Right cardiac atrium (tissue), 5 donors: ENCODE measurements around the gene RPS6KA3. TPM values are rescaled to one million over a fixed set of nuclear protein-coding genes. Genes with fewer than 3 reads are reported as not detected.

Experiments
- ATAC-seq, 2 donors: fragments of 200-7000 bp; cut with Tn5 transposase; one replicate each; pipeline versions ENCODE4 v1.8.0 to v1.9.1; 2020; ENCODE audit warnings: moderate library complexity in 2 of 2, mild to moderate bottlenecking in 1 of 2
- DNase-seq, 3 donors: peaks; one replicate each; pipeline ENCODE4 v3.0.0-alpha.2; 2020
- H3K27ac ChIP-seq: one replicate; pipeline ENCODE4 v1.5.1; 2013; ENCODE audit warnings: mild to moderate bottlenecking, low read length, control low read depth, moderate library complexity
- H3K27me3 ChIP-seq: one replicate; pipeline ENCODE4 v1.6.1; 2013; ENCODE audit not compliant: control insufficient read depth, insufficient read depth
- H3K4me1 ChIP-seq: one replicate; pipeline ENCODE4 v1.6.1; 2013; ENCODE audit warnings: low read length; ENCODE audit not compliant: control insufficient read depth, insufficient read depth
- H3K4me3 ChIP-seq: one replicate; pipeline ENCODE4 v1.5.1; 2013; ENCODE audit warnings: low read length, control low read depth
- H3K9me3 ChIP-seq: one replicate; pipeline ENCODE4 v1.6.1; 2013; ENCODE audit warnings: low read length; ENCODE audit not compliant: control insufficient read depth
- WGBS: extraction: QIAGEN DNeasy Blood & Tissue Kit; methylation state at CpG from one replicate; pipeline ENCODE4 v1.1.7; 2013; 5-methylcytosine and 5-hydroxymethylcytosine counted together
- intact Hi-C, 4 donors: fragments of 100-400 bp; cut with DNase I; formaldehyde crosslinking; loops; one replicate each; pipeline versions ENCODE4 v1.11.0 to v1.14.0; 2022 to 2023
- polyA plus RNA-seq: library from polyadenylated mRNA; stranded (reverse); fragments of 200-250 nt; gene quantifications from one replicate; pipeline ENCODE4 v1.2.3, GENCODE V29; 2013
- total RNA-seq, 4 donors: library from RNA; stranded (reverse); fragmentation: NEBNext Ultra II Directional; extraction: Animal tissue kit (Norgen Biotek cat#: 25700); gene quantifications; one replicate each; pipeline ENCODE4 v1.2.1, GENCODE V29; 2021
- donor health status: healthy with polysubstance abuse.
- donor health status: DM: no; HTN: yes; CAD: no.
- donor health status: DM: no; HTN: no; CAD: no.
- donor health status: DM: no; HTN: yes; CAD: no; lungs with severe emphysema.
- donor health status: DM: yes; HTN: yes; CAD: no.

The RPS6KA3 gene
- total and polyA plus RNA-seq, 5 donors: 11.1 to 37.4 (median 28.2) TPM

DNA sequence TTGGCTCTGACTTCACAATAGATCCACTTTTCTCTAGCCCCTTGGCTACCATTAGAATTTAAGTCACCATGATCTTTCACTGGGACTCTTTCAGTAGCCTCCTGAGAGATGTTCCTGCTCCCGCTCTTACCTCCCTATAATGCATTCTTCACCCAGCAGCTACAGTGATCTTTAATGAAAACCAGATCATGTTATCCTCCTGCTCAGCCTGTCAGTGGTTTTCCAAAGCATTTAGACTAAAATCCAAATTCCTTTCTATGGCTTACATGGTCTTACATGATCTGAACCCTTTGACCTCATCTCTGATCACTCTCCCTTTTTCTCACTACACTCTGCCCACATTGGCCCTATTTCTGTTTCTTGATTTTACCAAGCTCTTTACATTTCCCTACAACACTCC is 18.3 kb upstream of the RPS6KA3 start:
- Histone ChIP-seq H3K27me3 (no peaks in the 10 kb centered on the region), H3K4me3 (no peak overlapping the region), H3K27ac (no peak overlapping the region), H3K4me1 (no peaks in the 10 kb centered on the region), H3K9me3 (no peaks in the 10 kb centered on the region)
- no peak for ATAC-seq
- no peak for DNase-seq
- 96% methylated on average over 1 of the region's 1 CpG for WGBS
- intact Hi-C loops: no loop called here

GRCh38 chrX:20284444-20284843 is 17.7 kb upstream of the RPS6KA3 start:
- Histone ChIP-seq H3K27me3 (no peaks in the 10 kb centered on the region), H3K27ac (no peak overlapping the region), H3K9me3 (no peaks in the 10 kb centered on the region), H3K4me1 (no peaks in the 10 kb centered on the region), H3K4me3 (no peak overlapping the region)
- intact Hi-C loops: no loop called here
- DNase-seq (no peak), ATAC-seq (no peak)
- 77% methylated on average over 1 of the region's 1 CpG for WGBS

DNA sequence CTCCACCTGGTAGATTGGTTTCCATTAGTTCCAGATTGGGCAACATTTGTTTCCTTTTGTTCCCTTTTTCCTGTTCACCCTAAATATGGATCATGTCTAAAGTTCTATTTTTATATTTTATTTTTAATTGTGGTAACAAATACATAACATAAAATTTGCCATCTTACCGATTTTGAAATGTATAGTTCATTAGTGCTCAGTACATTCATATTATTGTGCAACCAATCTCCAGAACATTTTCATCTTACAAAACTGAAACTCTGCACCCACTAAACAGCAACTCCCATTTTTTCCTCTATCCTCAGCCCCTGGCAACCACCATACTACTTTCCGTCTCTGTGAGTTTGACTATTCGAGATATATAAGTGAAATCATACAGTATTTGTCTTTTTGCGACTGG is 14.2 kb upstream of the RPS6KA3 start:
- no peak for DNase-seq
- Histone ChIP-seq H3K4me3 (no peak overlapping the region), H3K9me3 (no peaks in the 10 kb centered on the region), H3K27me3 (no peaks in the 10 kb centered on the region), H3K4me1 (no peaks in the 10 kb centered on the region), H3K27ac (no peak overlapping the region)
- no peak for ATAC-seq
- 86% methylated on average over 4 of the region's 4 CpGs for WGBS
- intact Hi-C loops: no loop called here

DNA sequence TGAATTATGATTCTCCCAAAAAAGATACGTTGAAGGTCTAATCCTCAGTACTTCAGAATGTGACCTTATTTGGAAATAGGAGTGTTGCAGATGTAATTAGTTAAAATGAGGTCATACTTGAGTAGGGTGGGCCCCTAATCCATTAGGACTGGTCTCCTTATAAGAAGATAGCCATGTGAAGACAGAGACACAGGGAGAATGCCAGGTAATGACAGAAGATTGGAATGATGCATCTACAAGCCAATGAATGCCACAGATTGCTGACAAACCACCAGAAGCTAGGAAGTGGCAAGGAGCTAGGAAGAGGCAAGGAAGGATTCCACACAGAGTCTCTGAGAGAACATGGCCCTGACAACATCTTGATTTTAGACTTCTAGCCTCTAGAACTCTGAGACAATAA is 7.4 kb upstream of the RPS6KA3 start:
- H3K27me3 ChIP-seq: no peaks in the 10 kb centered on the region
- intact Hi-C loops: no loop called here
- H3K4me3 ChIP-seq: no peak overlapping the region
- DNase-seq: no peak
- no peaks in the 10 kb centered on the region for H3K9me3 ChIP-seq
- no peak for ATAC-seq
- no peak overlapping the region for H3K27ac ChIP-seq
- H3K4me1 ChIP-seq: no peaks in the 10 kb centered on the region
- 76% methylated on average over 1 of the region's 1 CpG for WGBS

- Histone ChIP-seq H3K27ac (no peak overlapping the region), H3K9me3 (no peaks in the 10 kb centered on the region), H3K27me3 (no peaks in the 10 kb centered on the region), H3K4me1 (no peaks in the 10 kb centered on the region), H3K4me3 (no peak overlapping the region)
- WGBS: 98% methylated on average over 1 of the region's 1 CpG
- ATAC-seq (no peak), DNase-seq (no peak)
- intact Hi-C loops: no loop called here
Observed at GRCh38 chrX:20271730-20272129, 5.0 kb upstream of the RPS6KA3 start.

- intact Hi-C loops: no loop called here
Observed at GRCh38 chrX:20271186-20271585, 4.5 kb upstream of the RPS6KA3 start.

GRCh38 chrX:20270562-20270890 is 3.8 kb upstream of the RPS6KA3 start:
- Histone ChIP-seq H3K9me3 (no peaks in the 10 kb centered on the region), H3K4me1 (no peaks in the 10 kb centered on the region), H3K27me3 (no peaks in the 10 kb centered on the region), H3K27ac (no peak overlapping the region), H3K4me3 (no peak overlapping the region)
- DNase-seq: no peak
- intact Hi-C loops: no loop called here
- ATAC-seq: no peak
- WGBS: 52% methylated on average over 1 of the region's 1 CpG

More at GRCh38 chrX:20271186-20271585, 4.5 kb upstream of the RPS6KA3 start:
- Histone ChIP-seq H3K9me3 (no peaks in the 10 kb centered on the region), H3K4me1 (no peaks in the 10 kb centered on the region), H3K4me3 (no peak overlapping the region), H3K27me3 (no peaks in the 10 kb centered on the region), H3K27ac (no peak overlapping the region)
- 34% methylated on average over 1 of the region's 1 CpG for WGBS
- no peak for DNase-seq
- no peak for ATAC-seq

DNA sequence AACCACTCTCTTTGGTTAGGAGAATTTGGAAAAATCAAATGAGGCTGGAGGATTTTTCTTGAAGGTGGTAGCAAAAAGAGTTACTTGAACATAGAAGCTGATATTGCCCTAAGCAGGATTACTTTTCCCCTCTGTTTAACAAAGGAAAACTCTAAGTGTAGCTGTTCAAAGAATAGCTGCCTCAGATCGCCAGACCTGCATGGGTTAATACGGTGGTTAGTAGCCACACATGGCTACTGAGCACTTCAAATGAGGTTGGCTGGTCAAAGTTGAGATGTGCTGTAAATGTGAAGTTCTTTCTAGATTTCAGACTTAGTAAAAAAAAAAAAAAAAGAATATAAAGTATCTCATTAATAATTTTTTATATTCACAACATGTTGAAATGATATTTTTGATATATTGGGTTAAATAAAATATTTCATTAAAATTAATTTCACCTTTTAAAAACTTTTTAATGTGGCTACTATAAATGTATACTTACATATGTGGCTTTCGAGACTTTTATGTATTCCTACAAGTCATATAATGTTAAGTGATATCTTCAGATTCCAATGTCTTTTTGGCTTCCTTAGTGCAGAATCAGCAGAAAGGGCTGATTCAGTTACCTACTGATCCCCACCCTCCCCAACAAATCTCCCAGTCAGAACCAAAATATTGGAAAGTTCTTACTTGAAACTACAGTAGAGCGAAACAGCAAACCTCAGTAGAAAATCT is 3.3 kb upstream of the RPS6KA3 start:
- H3K27ac ChIP-seq: no peak overlapping the region
- no peak overlapping the region for H3K4me3 ChIP-seq
- intact Hi-C loops: no loop called here
- H3K27me3 ChIP-seq: no peaks in the 10 kb centered on the region
- DNase-seq: no peak
- H3K9me3 ChIP-seq: no peaks in the 10 kb centered on the region
- ATAC-seq: no peak
- H3K4me1 ChIP-seq: no peaks in the 10 kb centered on the region
- 75% methylated on average over 4 of the region's 4 CpGs for WGBS

DNA sequence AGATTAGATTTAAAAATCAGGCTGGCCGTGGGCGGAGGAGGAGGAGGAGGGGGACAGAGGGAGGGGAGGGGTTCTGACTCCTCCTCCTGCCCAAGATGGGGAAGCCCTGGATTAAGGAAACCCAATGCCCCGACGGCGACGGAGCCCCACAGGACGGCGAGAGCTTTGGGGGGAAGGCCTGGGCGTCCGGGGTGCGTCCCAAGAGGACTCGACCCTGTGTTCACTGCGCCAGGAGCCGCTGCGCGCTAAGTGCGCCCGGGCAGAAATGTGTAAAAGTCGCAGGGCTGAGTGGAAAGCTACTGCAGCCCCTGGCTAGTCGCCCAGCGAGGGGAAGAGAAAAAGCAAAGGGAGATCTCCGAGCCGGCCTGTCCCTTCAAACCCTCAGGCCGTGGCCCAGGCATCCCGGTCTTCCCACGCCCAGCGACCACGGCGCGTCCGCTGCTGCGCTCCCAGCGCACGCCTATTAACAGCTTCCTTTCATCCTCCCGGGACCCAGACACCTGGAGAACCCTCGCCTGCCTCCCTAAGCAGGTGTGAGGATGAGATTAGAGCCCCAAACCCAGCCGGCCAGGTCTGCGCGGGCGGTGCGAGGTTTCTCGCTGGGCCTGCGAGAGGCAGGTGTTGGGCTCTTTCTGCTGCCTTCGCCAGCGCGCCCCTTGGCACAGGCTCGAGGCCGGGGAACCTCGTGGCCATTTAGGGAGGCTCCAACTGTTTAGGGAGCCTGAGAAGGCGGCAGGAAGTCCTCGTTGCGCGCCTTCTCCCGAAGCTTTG is 1.4 kb upstream of the RPS6KA3 start:
- DNase-seq: peak; percentile 62 to 82 (median 79)
- ATAC-seq: peak; percentile 58
- peak overlapping the region; percentile 95 for H3K4me3 ChIP-seq
- H3K4me1 ChIP-seq: no peaks in the 10 kb centered on the region
- H3K27me3 ChIP-seq: no peaks in the 10 kb centered on the region
- 12% methylated on average over 54 of the region's 54 CpGs for WGBS
- no peaks in the 10 kb centered on the region for H3K9me3 ChIP-seq
- intact Hi-C loops: no loop called here
- peak overlapping the region; percentile 92 for H3K27ac ChIP-seq

GRCh38 chrX:20267607-20267930 is 860 bp upstream of the RPS6KA3 start:
- under 1% methylated on average over 14 of the region's 14 CpGs for WGBS
- no peak for ATAC-seq

GRCh38 chrX:20265726-20266681 is 705 bp downstream of the RPS6KA3 start:
- Histone ChIP-seq H3K27me3 (no peaks in the 10 kb centered on the region), H3K4me3 (peak overlapping the region; percentile 95), H3K4me1 (peaks cover 2% of the 10 kb centered on the region), H3K9me3 (no peaks in the 10 kb centered on the region), H3K27ac (peak overlapping the region; percentile 95)
- intact Hi-C loops: no loop called here
- WGBS: under 1% methylated on average over 70 of the region's 75 CpGs
- peak in 1 of 2 donors; percentile 2 for ATAC-seq
- peak; percentile 21 to 66 (median 64) for DNase-seq

More at GRCh38 chrX:20267607-20267930, 860 bp upstream of the RPS6KA3 start:
- H3K4me1 ChIP-seq: no peaks in the 10 kb centered on the region
- peak overlapping the region; percentile 95 for H3K4me3 ChIP-seq
- DNase-seq: peak in 1 of 3 donors; percentile 67
- H3K27me3 ChIP-seq: no peaks in the 10 kb centered on the region
- intact Hi-C loops: no loop called here
- peak overlapping the region; percentile 92 for H3K27ac ChIP-seq
- no peaks in the 10 kb centered on the region for H3K9me3 ChIP-seq
